Cardiac muscle cell (in vitro differentiated cells and primary cell): ENCODE data around the gene COX6B2. TPM values are rescaled to one million over a fixed set of nuclear protein-coding genes. Genes with fewer than 3 reads are reported as not detected.

Experiments
- DNase-seq, 2 donors: peaks; one replicate each; pipeline versions ENCODE4 v3.0.0 to v3.0.0-alpha.2; 2010 to 2017; ENCODE audit warnings: low read depth in 1 of 2, low spot score in 1 of 2
- H3K27ac ChIP-seq: fragments of 200-600 bp; sonication (generic); 2 replicates; pipeline ENCODE4 v1.5.1; 2016
- H3K27me3 ChIP-seq: fragments of 200-600 bp; sonication (generic); 2 replicates; pipeline ENCODE4 v1.6.0; 2016; ENCODE audit warnings: control low read depth
- H3K36me3 ChIP-seq: fragments of 200-600 bp; sonication (generic); 2 replicates; pipeline ENCODE4 v1.5.1; 2016; ENCODE audit warnings: control low read depth
- H3K4me1 ChIP-seq: fragments of 200-600 bp; sonication (generic); 2 replicates; pipeline ENCODE4 v1.8.1; 2017; ENCODE audit warnings: low read depth, mild to moderate bottlenecking, mixed run types
- H3K4me3 ChIP-seq: fragments of 200-600 bp; sonication (generic); 2 replicates; pipeline ENCODE4 v1.5.1; 2016; ENCODE audit warnings: mild to moderate bottlenecking
- H3K9me3 ChIP-seq: fragments of 200-600 bp; sonication (generic); 2 replicates; pipeline ENCODE4 v1.5.1; 2017; ENCODE audit warnings: low read depth, mild to moderate bottlenecking, control low read depth
- polyA plus RNA-seq: library from polyadenylated mRNA; unstranded; fragments of >200 nt; fragmentation: Nextera tagmentation; extraction: Ambion mirVana; gene quantifications from 2 replicates; pipeline ENCODE4 v1.2.1, GENCODE V29; 2016
- total RNA-seq: library from RNA; depleted of rRNA; stranded (reverse); fragments of >200 nt; gene quantifications from 2 replicates; pipeline ENCODE4 v1.2.3, GENCODE V29; 2016
- TF ChIP-seq, protein P1 (sequence below): IDR thresholded peaks from 2 replicates; pipeline ENCODE4 v1.5.1; 2012; ENCODE audit warnings: low read depth, mild to moderate bottlenecking, low read length

COX6B2 gene
- total and polyA plus RNA-seq, 2 experiments from 2014 or later: 0.06 TPM; not detected in 1

GRCh38 chr19:55392820-55393761 is 38.6 kb upstream of the COX6B2 start:
- no peaks in the 10 kb centered on the region for H3K27me3 ChIP-seq
- H3K36me3 ChIP-seq: peaks cover 18% of the 10 kb centered on the region
- no peak overlapping the region for H3K4me3 ChIP-seq
- H3K9me3 ChIP-seq: no peaks in the 10 kb centered on the region
- TF ChIP-seq, protein P1, sequence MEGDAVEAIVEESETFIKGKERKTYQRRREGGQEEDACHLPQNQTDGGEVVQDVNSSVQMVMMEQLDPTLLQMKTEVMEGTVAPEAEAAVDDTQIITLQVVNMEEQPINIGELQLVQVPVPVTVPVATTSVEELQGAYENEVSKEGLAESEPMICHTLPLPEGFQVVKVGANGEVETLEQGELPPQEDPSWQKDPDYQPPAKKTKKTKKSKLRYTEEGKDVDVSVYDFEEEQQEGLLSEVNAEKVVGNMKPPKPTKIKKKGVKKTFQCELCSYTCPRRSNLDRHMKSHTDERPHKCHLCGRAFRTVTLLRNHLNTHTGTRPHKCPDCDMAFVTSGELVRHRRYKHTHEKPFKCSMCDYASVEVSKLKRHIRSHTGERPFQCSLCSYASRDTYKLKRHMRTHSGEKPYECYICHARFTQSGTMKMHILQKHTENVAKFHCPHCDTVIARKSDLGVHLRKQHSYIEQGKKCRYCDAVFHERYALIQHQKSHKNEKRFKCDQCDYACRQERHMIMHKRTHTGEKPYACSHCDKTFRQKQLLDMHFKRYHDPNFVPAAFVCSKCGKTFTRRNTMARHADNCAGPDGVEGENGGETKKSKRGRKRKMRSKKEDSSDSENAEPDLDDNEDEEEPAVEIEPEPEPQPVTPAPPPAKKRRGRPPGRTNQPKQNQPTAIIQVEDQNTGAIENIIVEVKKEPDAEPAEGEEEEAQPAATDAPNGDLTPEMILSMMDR: no peak
- no peaks in the 10 kb centered on the region for H3K4me1 ChIP-seq
- DNase-seq: peak in 1 of 2 donors; percentile 31
- H3K27ac ChIP-seq: no peak overlapping the region

DNA sequence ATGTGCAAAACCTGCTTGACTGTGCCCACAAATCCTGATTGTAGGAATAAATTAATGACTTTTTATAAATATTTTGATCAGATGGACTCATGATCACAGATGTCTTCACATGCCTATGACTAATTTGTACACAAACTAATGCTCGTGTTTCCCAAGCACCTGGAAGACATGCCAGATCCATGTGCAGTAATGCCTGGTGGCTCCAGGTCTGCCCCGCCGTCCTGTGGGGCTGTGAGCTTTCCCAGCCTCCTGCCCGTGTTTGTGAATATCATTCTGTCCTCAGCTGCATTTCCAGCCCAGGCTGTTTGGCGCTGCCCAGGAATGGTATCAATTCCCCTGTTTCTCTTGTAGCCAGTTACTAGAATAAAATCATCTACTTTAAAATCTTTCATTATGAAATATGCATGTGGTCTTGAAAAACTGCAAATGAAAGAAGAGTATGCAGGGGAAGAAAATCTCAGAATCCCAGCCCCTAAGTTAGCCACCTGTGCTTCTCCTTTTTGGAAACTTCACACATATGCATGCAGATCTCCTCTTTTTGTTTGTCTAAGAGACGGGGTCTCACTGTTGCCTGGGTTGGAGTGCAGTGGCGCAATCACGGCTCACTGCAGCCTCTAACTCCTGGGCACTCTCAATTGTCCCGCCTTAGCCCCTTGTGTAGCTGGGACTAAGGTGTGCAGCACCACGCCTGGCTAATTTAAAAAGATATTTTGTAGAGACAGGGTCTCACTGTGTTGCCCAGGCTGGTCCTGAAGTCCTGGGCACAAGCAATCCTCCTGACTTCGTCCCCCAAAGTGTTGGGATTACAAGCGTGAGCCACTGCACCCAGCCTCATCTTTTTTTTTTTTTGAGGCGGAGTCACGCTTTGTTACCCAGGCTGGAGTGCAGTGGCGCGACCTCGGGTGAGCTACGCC is 37.4 kb upstream of the COX6B2 start:
- Histone ChIP-seq H3K27me3 (no peaks in the 10 kb centered on the region), H3K4me1 (peaks cover 5% of the 10 kb centered on the region), H3K4me3 (no peak overlapping the region), H3K27ac (no peak overlapping the region), H3K9me3 (no peaks in the 10 kb centered on the region), H3K36me3 (peaks cover 26% of the 10 kb centered on the region)
- no peak for DNase-seq
- TF ChIP-seq, protein P1: no peak

DNA sequence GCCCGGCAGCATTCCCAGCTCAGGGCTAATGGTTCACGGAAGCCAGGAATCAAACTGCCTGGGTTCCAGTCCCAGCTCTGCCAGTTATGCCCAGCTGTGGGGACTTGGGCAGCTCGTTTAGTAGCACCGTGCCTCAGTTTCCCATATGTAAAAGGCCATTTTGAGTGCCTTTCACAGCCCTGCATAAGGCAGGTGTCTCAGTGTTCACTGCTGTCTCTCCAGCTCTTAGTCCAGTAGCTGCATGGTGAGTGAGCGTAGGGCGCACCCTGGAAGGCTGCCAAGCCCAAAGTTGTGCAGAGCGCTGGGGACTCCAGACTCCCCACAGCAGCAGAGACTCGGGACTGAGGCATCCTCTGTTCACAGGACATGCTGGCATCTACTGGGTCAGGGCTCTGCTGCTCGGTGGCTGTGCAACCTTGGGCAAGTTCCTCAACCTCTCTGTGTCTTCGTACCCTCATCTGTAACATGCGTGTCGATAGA is 36.7 kb upstream of the COX6B2 start:
- no peaks in the 10 kb centered on the region for H3K27me3 ChIP-seq
- no peak for DNase-seq
- H3K27ac ChIP-seq: no peak overlapping the region
- H3K4me1 ChIP-seq: peaks cover 10% of the 10 kb centered on the region
- H3K9me3 ChIP-seq: no peaks in the 10 kb centered on the region
- peaks cover 28% of the 10 kb centered on the region for H3K36me3 ChIP-seq
- TF ChIP-seq, protein P1: no peak
- H3K4me3 ChIP-seq: no peak overlapping the region

DNA sequence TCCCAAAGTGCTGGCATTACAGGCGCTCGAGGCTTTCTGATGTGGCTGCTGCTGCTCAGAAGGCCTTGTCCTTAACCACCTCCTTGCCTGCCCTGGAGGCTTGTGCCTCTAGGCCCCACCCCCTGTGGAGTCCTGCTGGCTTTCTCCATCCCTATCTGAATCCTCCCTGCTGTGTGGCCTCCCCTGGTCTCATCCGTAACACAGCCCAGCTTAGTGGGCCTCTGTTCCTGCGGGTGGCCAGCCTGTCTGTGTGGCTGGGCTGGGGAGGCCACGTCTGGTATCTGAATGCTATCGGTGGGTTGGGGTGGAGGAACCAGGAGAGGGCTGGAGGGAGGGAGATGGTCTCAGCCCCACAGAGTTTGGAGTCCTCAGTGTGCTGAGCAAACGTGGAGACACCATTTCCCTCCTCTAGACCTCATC is 36.0 kb upstream of the COX6B2 start:
- TF ChIP-seq, protein P1: no peak
- Histone ChIP-seq H3K36me3 (peaks cover 28% of the 10 kb centered on the region), H3K9me3 (no peaks in the 10 kb centered on the region), H3K4me3 (no peak overlapping the region), H3K27me3 (no peaks in the 10 kb centered on the region), H3K4me1 (peaks cover 10% of the 10 kb centered on the region), H3K27ac (no peak overlapping the region)
- no peak for DNase-seq
